T-helper 1 cell (primary cell): Measurements from ENCODE around the gene SLC4A1AP.

Experiments used
- DNase-seq, 5 donors: peaks; one replicate each; pipeline ENCODE4 v3.0.0-alpha.2; 2012 to 2020

SLC4A1AP gene

GRCh38 chr2:27651056-27651455 lies 12.6 kb upstream of the SLC4A1AP start:
- no peak for DNase-seq

GRCh38 chr2:27652341-27652740 lies 11.3 kb upstream of the SLC4A1AP start:
- no peak for DNase-seq

GRCh38 chr2:27652790-27653189 lies 10.9 kb upstream of the SLC4A1AP start:
- DNase-seq, result no peak

GRCh38 chr2:27653397-27653796 lies 10.3 kb upstream of the SLC4A1AP start:
- no peak for DNase-seq

GRCh38 chr2:27655155-27655951 lies 8.3 kb upstream of the SLC4A1AP start:
- no peak for DNase-seq

GRCh38 chr2:27661371-27661770 lies 2.3 kb upstream of the SLC4A1AP start:
- DNase-seq, result no peak

GRCh38 chr2:27664154-27664574 lies 475 bp downstream of the SLC4A1AP start:
- DNase-seq, result peak in 1 of 5 donors; percentile 12

GRCh38 chr2:27664622-27665363 lies 1.1 kb downstream of the SLC4A1AP start:
- no peak for DNase-seq

GRCh38 chr2:27667446-27667845 lies 3.8 kb downstream of the SLC4A1AP start:
- DNase-seq, result no peak

- no peak for DNase-seq
These were observed 7.5 kb downstream of the SLC4A1AP start for GRCh38 chr2:27671235-27671634.

- no peak for DNase-seq
These were observed 9.2 kb downstream of the SLC4A1AP start for GRCh38 chr2:27672723-27673486.

GRCh38 chr2:27680571-27680970 lies 16.9 kb downstream of the SLC4A1AP start:
- DNase-seq, result no peak

GRCh38 chr2:27681841-27682240 lies 18.2 kb downstream of the SLC4A1AP start:
- DNase-seq, result no peak

- DNase-seq, result peak in 1 of 5 donors; percentile 41
These were observed 18.7 kb downstream of the SLC4A1AP start for GRCh38 chr2:27682334-27682771.

- DNase-seq, result peak; percentile 60 to 90 (median 84)
These were observed 19.8 kb downstream of the SLC4A1AP start for GRCh38 chr2:27683390-27684071.

GRCh38 chr2:27685006-27685405 lies 21.3 kb downstream of the SLC4A1AP start:
- peak in 1 of 5 donors; percentile 32 for DNase-seq

- DNase-seq, result no peak
These were observed 21.9 kb downstream of the SLC4A1AP start for GRCh38 chr2:27685577-27685976.

GRCh38 chr2:27687232-27687631 lies 23.5 kb downstream of the SLC4A1AP start:
- DNase-seq, result no peak

- no peak for DNase-seq
These were observed 25.7 kb downstream of the SLC4A1AP start for GRCh38 chr2:27689424-27689823.

GRCh38 chr2:27690052-27690451 lies 26.4 kb downstream of the SLC4A1AP start:
- no peak for DNase-seq

- DNase-seq, result peak in 1 of 5 donors; percentile 38
These were observed 34.0 kb downstream of the SLC4A1AP start for GRCh38 chr2:27697660-27698059.

GRCh38 chr2:27701676-27702075 lies 38.0 kb downstream of the SLC4A1AP start:
- DNase-seq, result no peak

- DNase-seq, result no peak
These were observed 38.6 kb downstream of the SLC4A1AP start for GRCh38 chr2:27702302-27702701.
